Stimulated activated naive CD4-positive, alpha-beta T cell treated with Interleukin-2 at 50 U/mL for 16 hours (primary cell): ENCODE measurements around the gene GRIK4.
A peak's percentile ranks its signal among the peaks of the same experiment; 100 is the strongest.
"Not testable (repeated sequence)": the region's sequence is repeated elsewhere in the genome, so short reads cannot be mapped to it uniquely, and the experiment has no call there.

Experiments used
- DNase-seq: peaks from one replicate; lab custom pipeline; 2025; lab: John Stamatoyannopoulos, UW

Gene GRIK4

DNA sequence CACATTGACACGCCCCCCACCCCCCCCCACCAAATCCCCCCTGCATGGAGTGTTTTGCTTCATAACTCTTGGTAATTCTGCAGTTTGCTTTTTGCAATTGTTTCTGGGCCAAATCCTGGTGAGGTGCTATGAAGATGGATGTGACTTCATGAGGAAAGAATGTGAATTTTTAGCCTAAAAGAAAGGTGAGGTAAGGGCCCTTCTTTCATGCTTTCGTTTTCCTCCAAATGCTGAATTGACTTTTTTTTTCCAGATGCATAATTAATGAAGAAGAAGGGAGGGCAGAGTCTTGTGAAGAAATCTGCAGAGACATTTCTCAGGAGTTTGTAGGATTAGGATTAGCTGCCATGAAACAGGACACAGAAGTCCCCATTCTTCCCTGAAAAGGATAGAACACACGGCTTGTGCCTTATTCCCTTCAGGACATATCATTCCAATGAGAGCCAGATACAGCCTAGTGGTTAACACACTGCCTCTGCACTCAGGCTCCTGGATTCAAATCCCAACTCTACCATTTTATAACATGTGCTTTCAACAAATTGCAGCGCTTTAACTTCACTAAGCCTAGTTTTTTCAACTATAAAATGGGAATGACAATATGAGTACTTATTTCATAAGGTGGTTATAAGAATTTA, 492.8 kb downstream of the GRIK4 start:
- no peak for DNase-seq

DNA sequence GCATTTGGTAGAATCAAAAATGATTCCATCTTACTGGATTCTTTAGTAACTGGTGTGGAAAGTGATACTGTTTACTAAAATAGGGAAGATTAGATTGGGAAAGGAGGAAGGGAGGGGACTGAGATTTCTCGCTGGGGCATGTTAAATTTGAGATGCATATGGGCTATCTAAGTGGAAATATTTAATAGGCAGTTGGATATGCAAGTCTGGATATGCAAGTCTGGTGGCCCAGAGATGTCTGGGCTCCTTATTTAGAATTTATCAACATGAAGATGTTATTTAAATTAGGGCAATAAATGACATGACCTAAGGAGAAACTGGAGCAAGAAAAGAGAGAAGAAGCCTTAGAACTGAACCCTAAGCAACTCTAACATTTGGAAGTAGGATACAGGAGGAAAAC, 495.4 kb downstream of the GRIK4 start:
- no peak for DNase-seq

GRCh38 chr11:121008551-121008950, 497.0 kb downstream of the GRIK4 start:
- DNase-seq, result no peak

DNA sequence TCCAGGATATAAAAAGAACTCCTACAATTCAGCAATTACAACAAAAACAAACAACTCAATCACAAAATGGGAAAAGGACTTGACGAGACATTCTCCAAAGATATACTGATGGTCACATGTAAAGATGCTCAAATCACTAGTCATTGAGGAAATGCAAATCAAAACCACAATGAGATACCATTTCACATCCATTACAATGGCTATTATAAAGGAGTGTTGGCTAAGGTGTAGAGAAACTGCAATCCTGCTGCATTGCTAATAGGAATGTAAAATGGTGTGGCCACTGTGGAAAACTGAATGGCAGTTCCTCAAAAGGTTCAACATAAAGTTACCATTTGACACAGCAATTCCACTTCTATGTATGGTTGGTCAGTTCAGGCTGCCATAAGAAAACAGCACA, 500.5 kb downstream of the GRIK4 start:
- no peak for DNase-seq

GRCh38 chr11:121018746-121019145, 507.2 kb downstream of the GRIK4 start:
- DNase-seq, result no peak

- DNase-seq, result not testable (repeated sequence)
Observed at GRCh38 chr11:121021718-121022117, 510.2 kb downstream of the GRIK4 start.

DNA sequence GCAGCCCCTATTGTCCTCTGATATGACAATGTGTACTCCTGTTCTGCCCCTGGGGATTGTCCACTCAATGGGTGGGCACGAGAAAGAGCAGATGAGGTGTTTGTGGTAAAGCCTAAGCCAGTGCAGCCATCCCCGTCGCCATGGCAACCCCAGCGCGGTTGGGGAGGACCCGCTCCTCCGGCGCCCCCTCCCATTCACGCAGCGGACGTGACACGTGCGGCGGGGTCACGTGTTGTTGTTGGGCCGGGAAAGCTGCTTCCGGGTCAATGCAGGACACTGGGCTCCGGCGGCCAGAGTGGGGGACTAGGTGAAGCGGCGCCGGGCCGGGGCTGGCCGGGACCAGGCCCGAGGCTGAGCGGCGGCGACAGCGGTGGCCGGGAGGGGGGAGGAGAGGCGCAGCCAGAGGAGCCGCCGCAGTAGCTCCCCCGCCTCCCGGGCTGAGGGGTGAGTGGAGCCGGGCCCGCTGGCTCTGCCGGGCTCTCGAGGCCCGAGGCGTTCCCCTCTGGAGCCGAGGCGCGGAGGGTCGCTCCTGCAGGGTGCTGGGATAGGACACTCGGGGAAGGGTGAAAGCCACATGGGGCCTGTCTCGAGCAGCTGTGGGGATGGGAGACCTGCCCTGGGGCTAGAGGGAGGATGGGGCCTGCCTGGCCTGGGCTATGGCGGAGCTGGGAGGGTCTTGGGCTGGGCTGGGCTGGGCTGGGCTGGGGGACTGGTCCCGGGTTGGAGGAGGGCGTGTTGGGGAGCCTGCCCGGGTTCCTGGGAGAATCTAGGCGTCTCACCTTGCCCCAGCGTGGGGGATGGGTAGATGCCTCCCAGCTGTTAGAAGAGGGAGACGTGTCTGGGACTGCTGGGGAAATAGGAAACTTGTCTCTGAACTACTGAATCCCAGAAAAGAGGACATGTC, 512.6 kb downstream of the GRIK4 start, which contains the start of gene TBCEL:
TBCEL (plus strand) TSS at position 255 of the 904 bp plus-strand sequence. CDS start 21,589 bp downstream, outside the sequence.
- DNase-seq, result peak; percentile 71

DNA sequence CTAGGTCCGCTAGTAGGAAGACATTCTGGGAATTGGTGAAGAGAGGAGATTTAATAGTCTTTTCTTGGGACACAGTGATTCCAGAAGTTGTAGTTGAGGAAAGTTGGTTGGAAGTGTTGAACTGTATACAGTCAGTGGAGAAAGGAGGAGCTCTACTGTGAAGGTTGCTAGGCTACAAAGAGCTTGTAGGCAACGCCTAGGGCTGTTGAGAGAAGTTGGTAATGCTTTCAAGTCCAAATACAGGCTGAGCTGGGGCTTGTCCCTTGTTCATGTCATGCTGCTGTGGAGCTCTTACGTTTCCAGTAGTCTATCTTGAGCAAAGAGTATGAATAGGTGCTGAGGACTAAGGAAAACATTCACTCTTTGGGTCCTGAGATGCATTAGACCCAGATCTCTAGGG, 513.4 kb downstream of the GRIK4 start:
- no peak for DNase-seq

GRCh38 chr11:121029153-121029552, 517.6 kb downstream of the GRIK4 start:
- DNase-seq, result no peak

DNA sequence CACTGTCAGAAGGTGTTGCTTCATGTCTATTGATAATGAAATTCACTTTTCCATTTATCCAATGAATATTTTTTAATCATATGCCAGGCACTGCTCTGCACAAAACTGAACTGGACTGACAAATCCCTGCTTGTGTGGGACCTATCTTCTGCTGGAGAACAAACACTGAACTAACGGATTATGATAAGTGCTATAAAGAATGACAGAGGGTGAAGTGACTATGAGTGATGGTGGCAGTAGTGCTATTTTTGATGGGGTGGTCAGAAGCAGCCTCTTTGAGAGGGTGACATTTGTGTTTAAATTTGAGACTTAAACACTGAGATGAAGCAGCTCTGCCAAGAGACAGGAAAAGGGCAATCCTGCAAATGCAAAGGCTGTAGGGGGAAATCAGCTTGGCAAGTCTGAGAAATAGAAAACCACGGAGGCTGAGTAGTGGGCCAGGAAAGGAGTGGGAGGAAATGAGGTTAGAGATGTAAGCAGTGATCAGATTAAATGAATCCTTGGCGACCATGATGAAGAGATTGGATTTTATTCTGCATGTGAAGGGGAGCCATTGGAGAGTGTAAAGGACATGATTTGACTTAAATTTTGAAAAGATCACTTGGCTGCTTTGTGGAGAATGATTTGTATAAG, 518.4 kb downstream of the GRIK4 start:
- no peak for DNase-seq

DNA sequence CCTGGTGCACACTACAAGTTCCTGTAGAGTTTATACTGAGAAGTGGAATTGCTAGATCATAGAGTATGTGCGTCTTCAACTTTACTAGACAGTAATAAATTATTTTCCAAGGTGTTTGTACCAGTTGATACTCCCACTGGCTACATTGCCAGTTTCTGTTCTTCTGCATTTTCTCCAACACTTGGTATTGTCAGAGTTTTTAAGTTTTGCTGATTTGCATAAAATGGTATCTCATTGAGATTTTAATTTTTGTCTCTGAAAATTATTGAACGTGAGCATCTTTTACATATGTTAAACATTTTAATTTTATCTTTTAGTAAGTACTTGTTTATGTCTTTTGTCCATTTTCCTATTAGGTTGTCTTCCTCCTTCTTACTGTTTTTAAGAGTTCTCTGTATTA, 519.6 kb downstream of the GRIK4 start:
- DNase-seq, result no peak

GRCh38 chr11:121031648-121032047, 520.1 kb downstream of the GRIK4 start:
- DNase-seq, result not testable (repeated sequence)

GRCh38 chr11:121032546-121032945, 521.0 kb downstream of the GRIK4 start:
- DNase-seq, result no peak

GRCh38 chr11:121033635-121034034, 522.1 kb downstream of the GRIK4 start:
- no peak for DNase-seq

DNA sequence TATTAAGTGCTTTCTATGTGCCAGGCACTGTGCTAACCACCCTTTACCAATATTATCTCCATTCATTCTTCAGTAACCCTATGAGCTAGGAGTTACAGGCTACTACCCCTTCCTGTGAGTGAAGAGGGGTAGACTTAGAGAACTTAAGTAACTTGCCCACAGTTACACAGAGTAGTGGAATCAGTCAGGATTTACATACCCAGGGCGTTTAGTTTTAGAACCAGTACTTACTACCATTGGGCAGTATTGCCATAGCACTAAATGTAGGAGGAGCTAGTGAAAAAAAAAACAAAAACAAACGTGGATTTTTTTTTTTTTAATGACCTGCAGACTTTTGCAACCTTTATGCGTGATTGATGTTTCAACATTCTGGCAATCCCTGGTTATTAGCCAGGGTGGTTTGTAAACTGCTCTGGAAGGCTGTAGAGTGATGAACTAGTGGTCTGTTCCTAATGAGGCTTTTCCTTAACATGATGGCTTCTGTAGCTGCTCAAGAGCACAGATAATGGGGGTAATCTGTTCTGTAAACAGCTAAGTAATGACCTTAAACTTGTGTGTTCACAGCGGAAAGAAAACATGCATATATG, 523.7 kb downstream of the GRIK4 start:
- no peak for DNase-seq

GRCh38 chr11:121035780-121036179, 524.2 kb downstream of the GRIK4 start:
- DNase-seq, result no peak

- DNase-seq, result no peak
Observed at GRCh38 chr11:121037016-121037415, 525.5 kb downstream of the GRIK4 start.
